SIG-M5 treated with dmso at 0.1 percent for 504 hours (cell line): ENCODE results near the gene F7.
"Not testable (repeated sequence)": the region's sequence is repeated elsewhere in the genome, so short reads cannot be mapped to it uniquely, and the experiment has no call there.

ENCODE experiments used
- DNase-seq: peaks from one replicate; lab custom pipeline; 2025; ENCODE audit not compliant: unreplicated experiment; lab: John Stamatoyannopoulos, UW

Gene F7

DNA sequence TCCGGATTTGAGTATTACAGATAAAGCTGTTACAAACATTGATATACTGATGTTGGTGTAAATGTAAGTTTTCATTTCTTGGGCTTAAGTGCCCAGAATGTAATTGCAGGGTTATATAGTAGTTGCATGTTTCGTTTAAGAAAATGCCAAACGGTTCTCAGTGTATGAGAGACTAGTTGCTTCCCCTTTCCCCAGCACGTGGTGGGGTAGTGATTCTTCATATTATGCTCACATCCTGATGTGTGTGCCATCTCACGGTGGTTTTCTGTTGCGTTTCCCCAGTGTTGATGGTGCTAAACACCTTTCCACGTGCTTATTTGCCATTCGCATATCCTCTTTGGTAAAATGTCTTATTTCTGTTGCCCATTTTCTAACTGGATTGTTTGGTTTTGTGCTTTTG is 34.7 kb upstream of the F7 start:
- no peak for DNase-seq

DNA sequence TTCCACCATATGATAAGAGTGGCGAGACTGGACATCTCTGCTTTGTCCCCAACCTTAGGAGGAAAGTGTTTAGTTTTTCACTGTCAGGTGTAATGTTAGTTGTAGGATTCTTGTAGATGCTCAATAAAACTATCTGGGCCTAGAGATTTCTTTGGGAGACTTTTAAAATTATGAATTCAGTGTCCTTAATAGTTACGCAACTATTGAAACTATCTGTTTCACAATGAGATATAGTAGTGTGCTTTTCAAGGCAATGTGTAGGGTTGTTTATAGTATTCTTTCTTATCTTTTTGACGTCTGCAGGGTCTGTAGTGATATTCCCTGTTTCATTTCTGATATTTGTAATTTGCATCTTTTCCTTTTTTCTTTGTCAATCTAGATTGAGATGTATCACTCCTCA is 33.2 kb upstream of the F7 start:
- no peak for DNase-seq

DNA sequence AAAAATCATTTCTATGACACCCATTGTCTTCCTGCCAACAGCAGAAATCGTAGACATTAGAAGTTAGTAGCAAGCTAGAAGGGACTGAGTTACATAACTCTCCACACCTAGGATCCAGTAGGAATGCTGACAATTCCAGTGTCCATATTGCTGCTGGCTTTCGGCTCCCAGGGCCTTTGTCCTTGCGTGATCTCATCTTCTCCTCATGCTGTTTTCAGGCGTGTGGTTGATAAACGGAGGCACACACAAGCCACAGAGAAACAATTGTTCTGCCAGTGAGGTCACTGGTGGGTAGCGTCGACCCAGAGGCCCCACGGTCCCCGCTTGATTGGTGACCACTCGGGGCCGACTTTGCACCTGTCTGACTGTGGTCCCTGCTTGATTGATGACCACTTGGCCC is 31.6 kb upstream of the F7 start:
- no peak for DNase-seq

DNA sequence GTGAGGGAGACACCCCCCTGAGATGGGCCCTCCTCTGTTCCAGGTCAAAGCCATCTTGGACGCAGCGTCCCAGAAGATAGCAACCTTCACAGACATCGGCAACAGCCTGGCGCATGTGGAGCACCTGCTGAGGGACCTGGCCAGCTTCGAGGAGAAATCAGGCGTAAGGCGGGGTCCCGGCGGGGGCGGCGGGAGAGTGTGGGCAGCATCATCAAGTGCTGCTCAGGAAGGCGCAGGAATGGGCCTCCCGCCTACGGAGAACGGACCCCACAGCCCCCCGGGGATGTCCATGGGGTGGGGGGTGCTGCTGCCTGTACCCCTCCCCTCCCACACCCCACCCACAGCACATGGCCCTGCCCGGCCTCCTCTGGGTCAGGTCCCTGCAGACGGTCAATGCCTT is 31.2 kb upstream of the F7 start:
- no peak for DNase-seq

DNA sequence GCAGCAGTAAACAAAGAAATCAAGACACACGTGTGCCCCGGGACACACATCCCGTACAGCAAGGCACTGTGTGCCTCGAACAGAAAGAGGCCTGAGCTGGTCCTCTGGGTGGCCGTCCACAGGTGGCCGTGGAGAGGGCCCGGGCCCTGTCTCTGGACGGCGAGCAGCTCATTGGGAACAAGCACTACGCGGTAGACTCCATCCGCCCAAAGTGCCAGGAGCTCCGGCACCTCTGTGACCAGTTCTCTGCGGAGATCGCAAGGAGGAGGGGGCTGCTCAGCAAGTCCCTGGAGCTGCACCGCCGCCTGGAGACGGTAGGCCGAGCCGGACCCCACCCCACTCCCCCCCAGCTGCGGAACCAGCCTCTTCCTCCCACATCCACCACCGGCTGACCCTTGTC is 30.7 kb upstream of the F7 start:
- no peak for DNase-seq

DNA sequence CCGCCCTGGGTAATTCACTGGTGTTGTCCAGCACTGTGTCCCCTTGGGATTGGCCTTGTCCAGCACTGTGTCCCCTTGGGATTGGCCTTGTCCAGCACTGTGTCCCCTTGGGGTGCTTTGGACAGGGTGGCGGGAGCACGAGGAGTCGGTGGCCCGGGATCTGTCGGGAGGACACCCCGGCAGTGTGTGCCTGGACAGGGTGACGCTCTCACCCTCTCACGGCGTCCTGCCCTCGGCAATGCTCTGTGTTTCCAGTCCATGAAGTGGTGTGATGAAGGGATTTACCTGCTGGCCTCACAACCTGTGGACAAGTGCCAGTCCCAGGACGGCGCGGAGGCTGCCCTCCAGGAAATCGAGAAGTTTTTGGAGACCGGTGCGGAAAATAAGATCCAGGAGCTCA is 29.9 kb upstream of the F7 start:
- DNase-seq, result no peak

DNA sequence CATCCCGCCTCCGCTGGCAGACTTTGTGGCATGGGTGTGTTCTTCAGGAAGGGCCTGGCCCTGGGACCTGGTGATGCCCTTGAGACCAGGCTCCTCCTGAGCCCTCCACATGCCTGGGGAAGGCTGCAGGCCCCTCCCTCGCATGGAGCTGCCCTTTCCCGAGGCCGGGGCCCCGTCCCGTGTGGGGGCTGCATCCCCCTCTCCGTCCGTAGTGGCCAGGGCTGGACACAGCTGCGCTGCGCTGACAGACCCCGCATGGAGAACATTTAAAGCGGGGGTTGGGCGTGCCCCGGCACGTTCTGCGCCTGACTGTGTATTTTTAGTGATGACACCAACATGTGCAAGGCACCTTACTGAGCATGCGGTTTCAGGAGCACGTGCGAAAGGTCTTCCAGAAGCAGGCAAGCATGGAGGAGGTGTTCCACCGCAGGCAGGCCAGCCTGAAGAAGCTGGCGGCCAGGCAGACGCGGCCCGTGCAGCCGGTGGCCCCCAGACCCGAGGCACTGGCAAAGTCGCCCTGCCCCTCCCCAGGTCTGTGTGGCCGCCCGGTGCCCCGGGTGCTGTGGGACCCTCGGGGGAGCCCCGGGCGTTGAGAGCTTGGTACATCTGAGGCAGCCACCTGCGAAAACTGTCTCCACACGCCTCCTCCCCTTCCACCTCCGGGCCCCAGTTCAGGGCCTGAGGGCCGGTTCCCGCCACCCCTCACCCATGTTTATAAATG is 28.8 kb upstream of the F7 start:
- DNase-seq, result no peak

DNA sequence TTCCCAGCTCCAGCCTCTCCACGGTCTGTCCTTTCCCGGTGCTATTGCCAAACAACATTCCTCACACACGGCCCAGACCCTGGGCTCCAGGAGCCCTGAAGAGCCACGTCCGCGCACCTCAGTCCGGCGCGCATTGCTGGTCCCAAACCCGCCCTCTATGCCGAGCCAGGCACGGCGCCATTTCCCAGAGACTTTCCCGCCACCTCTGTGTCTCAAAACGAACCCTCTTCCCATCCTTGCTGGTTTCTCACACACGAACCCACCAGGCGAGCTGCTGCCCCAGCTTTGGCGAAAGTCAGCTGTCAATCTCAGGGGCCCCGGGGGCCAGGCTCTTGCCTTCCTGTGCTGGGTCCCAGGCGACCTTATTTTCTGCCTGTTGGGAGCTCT is 28.0 kb upstream of the F7 start:
- no peak for DNase-seq

DNA sequence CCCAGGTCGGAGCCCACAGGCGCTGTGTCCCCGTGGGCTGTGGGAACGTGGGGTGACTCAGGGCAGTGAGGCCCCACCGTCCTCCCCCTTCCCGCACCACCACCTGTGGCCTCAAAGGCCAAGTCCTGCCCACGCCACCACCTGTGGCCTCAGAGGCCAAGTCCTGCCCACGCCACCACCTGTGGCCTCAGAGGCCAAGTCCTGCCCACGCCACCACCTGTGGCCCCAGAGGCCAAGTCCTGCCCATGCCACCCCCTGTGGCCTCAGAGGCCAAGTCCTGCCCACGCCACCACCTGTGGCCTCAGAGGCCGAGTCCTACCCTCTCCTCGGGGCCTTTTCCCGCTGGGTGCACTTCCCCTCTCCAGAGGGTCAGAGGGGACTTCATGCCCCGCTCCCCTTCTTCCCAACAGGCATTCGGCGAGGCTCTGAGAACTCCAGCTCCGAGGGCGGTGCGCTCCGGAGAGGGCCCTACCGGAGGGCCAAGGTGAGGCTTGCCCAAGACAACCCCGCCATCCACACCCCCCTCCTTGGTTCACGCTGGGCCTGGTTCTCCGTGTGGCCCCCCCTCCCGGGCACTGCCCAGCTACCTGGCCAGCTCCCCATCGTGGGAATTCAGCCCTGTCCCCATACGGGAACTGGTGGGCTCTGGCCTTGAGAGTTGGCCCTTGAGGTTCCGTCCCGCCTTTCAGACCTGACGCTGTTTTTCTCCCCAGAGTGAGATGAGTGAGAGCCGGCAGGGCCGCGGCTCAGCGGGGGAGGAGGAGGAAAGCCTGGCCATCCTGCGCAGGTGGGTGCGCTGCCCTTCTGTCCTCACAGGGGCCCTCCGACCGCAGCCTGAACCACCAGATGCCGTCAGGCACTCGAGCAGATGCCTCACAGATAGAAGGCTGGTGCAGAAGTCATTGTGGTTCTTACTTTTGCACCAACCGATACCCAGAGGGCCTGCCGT is 27.4 kb upstream of the F7 start:
- DNase-seq, result no peak

DNA sequence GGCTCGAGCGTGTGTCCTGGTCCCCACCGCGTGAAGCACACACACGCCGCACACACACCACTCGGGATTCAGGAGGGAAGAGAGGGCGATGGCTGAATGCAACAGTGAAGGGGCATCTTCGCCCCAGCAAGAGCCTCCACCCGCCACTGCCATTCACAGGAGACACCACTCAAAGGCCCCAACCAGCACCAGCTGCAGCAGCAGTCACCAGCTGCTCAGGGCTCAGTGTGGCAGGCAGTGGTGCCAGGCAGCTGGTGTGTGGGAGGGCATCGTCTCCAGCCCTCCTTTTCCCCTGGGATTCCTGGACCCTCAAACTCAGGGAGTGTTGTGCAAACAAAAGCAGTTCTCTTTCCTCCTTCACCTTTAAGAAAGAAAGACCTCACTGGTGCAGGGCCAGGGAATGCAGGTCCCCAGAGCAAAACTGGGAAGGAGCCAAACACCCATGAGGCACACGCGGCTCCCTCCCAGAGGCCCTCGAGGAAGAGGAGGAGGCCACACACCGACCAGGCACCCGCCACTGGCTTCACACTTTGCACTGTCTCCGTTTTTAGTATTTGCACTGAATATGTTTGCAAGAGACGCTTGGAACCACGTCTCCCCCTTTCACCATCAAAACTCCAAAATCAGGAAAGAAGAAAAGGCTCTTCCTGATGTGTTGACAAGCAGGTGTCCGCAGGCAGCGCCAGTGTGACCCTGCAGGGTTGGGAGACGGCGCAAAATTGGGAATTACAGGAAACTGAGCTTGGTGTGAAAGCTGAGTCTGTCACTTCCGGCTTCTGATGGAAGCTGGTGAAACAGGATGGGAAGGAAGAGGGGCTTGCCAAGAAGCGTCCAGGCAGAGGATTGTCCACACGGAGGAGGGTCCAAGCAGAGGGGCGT is 26.4 kb upstream of the F7 start:
- no peak for DNase-seq

DNA sequence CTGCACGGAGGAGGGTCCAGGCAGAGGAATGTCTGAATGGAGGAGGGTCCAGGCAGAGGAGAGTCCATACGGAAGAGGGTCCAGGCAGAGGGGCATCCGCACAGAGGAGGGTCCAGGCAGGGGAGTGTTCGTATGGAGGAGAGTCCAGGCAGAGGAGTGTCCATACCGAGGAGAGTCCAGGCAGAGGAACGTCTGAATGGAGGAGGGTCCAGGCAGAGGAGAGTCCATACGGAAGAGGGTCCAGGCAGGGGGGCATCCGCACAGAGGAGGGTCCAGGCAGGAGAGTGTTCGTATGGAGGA is 25.9 kb upstream of the F7 start:
- not testable (repeated sequence) for DNase-seq

DNA sequence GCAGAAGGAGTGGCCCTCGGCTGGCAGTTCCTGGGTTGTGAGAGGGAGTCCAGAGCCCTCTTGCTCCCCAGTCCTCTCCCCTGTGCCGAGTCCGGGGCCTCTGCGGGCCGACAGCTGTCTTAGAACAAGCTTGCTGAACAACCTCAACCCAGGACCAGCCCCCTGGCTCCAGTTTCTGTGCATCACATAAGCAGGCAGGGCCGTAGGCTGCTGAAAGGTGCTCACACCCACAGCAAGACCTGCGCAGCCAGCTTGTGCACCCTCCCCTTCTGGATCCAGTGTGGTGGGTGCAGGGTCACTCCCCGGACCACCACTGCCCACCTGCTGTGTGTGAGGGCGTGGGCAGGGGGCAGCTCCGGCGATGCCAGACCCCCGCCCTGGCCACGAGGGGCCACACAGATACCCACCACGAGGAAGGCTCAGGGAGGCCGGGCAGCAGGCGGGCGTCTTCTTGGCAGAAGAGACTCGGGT is 25.2 kb upstream of the F7 start:
- no peak for DNase-seq

DNA sequence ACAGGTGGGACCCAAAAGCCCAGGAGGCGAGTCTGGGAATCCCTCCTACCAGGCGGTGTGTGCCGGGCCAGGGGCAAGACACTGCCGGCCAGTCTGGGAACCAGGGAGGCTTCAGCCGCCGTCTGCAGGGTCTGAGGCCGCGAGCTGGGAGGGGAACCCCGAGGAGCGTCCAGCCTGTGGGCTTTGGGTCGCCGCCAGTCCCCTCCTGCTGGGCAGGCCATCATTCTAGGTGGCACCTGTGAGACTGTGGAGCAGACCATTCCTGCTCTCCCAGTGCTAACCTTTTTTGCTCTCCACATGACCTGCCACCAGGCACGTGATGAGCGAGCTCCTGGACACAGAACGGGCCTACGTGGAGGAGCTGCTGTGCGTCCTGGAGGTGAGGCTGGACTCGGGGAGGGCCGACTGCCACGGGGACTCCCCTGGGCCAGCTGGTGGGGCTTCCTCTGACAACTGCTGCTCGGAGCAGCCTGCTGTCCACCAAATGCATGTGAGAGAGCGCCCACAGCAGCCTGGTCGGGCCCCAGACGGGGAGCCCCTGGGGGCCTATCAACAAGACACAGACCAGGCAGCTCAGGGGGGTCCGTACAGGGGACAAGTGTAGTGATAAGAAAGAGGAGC is 24.6 kb upstream of the F7 start:
- no peak for DNase-seq

DNA sequence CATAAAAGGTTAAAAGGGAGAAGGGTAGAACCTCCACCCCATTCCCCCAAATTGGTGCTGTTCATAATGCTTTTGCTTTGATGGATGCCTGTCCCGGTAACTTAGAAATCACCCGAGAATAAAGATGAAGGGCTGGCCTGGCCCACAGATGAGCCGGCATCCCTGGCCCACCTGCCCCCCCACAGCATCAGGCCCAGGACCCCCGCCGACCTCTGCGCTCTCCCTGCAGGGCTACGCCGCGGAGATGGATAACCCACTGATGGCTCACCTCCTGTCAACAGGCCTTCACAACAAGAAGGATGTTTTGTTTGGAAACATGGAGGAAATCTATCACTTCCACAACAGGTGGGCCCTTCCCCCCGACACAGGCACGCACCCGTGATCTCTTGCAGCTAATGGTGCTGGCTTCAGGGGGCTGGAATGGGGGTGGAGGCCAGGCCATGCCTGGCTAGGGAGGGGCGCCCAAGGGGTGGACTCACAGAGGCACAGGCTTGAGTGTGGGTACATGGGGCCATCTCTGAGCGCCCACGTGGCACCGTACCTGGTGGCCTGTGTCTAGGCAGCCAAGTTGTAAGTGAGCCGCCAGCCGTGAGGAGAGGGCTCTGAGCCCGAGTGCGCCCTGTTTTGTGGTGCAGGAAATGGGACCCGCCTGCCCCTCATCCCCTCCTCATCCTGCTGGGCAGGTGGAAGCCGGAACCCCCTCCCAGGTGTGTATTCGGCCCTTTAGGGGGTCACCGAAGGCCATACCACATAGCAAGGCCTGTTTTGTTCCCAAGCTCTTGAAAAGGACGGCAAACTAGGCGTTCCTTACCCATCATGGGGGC is 23.2 kb upstream of the F7 start:
- no peak for DNase-seq

DNA sequence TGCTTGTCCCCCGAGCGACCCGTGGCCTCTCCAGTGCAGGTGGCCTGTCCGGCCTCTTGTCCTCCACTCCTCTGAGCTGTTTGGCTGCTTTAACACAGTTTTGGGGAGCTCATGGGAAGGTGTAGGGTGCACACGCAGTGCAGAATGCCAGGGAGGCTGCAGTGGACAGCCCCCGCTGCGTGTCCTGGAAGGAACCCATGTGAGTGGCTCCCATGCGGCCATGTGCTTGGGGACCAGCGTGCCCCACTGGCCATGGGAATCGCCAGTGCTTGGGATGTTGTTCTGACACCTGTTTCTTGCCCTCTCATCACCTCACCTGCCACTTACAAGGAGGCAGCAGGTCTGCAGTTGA is 22.6 kb upstream of the F7 start:
- no peak for DNase-seq

DNA sequence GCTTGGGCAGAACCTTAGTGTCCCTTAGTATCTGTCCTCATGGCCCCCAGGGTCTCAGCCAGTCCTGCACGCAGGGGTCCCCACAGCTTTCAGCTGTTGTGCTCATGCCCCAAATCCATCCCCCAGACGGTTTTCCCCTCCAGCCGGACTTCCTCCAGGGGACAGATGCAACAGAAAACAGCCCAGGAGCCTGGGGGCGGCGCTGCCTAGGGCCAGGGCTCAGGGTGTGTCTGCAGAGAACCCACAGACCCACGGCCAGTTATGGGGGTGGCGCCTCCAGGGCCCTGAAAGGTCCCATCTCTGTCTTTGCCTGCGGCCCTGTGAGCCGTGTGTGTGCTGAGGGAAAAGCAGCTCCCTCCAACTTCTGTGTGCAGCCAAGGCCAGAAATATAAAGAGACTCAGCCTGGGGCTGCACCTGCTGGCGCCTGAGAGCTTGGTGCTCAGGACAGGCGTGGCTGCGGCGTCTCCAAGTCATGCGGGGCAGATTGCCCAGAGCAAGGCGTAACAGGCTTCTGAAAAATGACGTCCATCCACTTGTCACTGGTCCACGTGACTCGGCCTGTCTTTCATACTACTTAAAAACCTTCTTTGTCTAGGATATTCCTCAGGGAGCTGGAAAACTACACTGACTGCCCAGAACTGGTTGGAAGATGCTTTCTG is 22.1 kb upstream of the F7 start:
- no peak for DNase-seq

DNA sequence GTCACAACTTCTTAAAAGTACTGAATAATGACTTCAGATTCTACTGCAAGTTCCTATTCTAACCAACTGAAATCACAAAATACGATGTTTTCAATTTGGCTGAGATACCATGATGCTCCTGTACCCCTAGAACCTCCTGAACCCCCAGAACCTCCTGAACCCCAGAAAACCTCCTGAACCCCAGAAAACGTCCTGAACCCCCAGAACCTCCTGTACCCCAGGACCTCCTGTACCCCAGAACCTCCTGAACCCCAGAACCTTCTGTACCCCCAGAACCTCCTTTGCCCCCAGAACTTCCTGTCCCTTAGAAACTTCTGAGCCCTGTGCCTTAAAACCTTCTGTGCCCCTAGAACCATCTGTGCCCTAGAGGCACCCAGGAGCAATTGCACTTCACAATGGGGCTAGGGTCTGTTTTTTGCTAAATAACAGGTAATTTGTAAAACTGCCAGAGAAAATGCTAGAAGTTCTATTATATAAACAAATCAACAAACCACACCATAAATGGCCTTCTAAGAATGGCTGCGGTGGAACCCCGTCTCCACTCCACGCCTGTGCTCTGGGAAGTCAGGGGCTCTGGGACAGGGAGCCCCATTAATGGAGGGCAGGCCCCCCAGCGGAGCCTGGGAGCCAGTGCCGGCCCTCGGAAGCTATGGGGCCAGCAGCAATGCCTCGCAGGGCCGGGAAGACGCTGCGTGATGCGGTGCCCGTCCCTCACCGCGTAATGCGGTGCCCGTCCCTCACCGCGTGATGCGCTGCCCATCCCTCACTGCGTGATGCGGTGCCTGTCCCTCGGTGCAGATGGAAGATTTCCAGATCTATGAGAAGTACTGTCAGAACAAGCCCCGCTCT is 21.3 kb upstream of the F7 start:
- no peak for DNase-seq

DNA sequence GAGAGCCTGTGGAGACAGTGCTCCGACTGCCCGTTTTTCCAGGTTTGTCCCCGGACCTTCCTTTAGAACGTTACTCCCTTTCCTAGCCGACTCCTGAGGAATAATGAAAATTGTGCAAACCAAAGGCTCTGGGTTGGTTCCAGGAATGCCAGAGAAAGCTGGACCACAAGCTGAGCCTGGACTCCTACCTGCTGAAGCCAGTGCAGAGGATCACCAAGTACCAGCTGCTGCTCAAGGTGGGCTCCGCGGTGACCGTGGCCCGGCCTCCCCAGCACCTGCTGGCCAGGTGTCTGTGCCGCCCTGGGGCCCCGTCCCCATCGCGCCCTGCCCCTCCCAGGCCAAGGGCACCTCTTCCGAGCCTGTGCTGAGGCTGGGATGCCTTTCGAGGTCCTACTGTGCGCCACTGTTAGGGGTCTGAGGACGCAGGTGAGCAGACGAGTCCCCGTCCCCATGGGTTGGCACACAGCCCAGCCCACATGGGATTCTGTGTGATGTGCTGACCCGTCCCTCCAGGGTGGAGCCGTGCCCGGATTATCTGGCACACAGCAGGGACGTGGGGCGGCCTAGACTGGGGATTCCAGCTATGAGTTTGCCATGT is 20.5 kb upstream of the F7 start:
- DNase-seq, result no peak
